H1 (cell line): Measurements from ENCODE around the gene ZNF211. TPM values are rescaled to one million over a fixed set of nuclear protein-coding genes. Genes with fewer than 3 reads are reported as not detected.

Experiments
- CTCF ChIA-PET: fragments of 300-600 bp; sonication (Branson Sonifier 250); formaldehyde crosslinking; loops from one replicate; lab custom pipeline; 2021; ENCODE audit not compliant: partially characterized antibody; lab: Charles Lee
- POLR2A ChIA-PET: fragments of 300-600 bp; sonication (Branson Sonifier 250); formaldehyde crosslinking; loops from one replicate; lab custom pipeline; 2021; ENCODE audit warnings: inconsistent platforms; ENCODE audit not compliant: partially characterized antibody; lab: Charles Lee
- DNase-seq, 2 experiments: peaks; one replicate each; pipeline versions ENCODE4 v3.0.0 to v3.0.0-alpha.2; 2010 to 2022; ENCODE audit warnings: low spot score in 2 of 2, low read depth in 1 of 2, mixed read lengths in 1 of 2
- FAIRE-seq: peaks from 2 replicates; lab custom pipeline; 2011; peaks lifted over from hg19 to GRCh38; lab: Jason Lieb, UNC
- H2AFZ ChIP-seq: 2 replicates; pipeline ENCODE4 v1.8.1; 2012; ENCODE audit warnings: low read length, inconsistent platforms
- H2AK5ac ChIP-seq: 2 replicates; pipeline ENCODE4 v1.6.1; 2013; ENCODE audit warnings: low read depth, low read length
- H2BK120ac ChIP-seq: replicated peaks from 2 replicates; pipeline ENCODE3; 2013; ENCODE audit warnings: low read depth, low read length, inconsistent platforms
- H2BK12ac ChIP-seq: 2 replicates; pipeline ENCODE4 v1.6.1; 2013; ENCODE audit warnings: low read depth, low read length
- H2BK15ac ChIP-seq: 2 replicates; pipeline ENCODE4 v1.6.1; 2013; ENCODE audit warnings: low read length
- H2BK20ac ChIP-seq: 2 replicates; pipeline ENCODE4 v1.6.1; 2013; ENCODE audit warnings: low read length
- H2BK5ac ChIP-seq: 2 replicates; pipeline ENCODE4 v1.6.1; 2013; ENCODE audit warnings: low read depth, low read length
- H3K14ac ChIP-seq: 2 replicates; pipeline ENCODE4 v1.6.1; 2013; ENCODE audit warnings: inconsistent platforms; ENCODE audit not compliant: insufficient read length
- H3K18ac ChIP-seq: 2 replicates; pipeline ENCODE4 v1.6.1; 2013; ENCODE audit warnings: low read length; ENCODE audit errors: extremely low read depth
- H3K23ac ChIP-seq: 2 replicates; pipeline ENCODE4 v1.6.1; 2013; ENCODE audit warnings: inconsistent platforms; ENCODE audit not compliant: insufficient read length
- H3K23me2 ChIP-seq: 2 replicates; pipeline ENCODE4 v1.6.1; 2013; ENCODE audit warnings: low read depth, low read length
- H3K27ac ChIP-seq: 2 replicates; pipeline ENCODE4 v1.6.1; 2011; ENCODE audit warnings: low read depth, low read length, inconsistent platforms
- H3K27me3 ChIP-seq, 4 experiments: replicated peaks in 1 of 4; 1 replicate in 1 of 4; 2 replicates in 3 of 4; pipeline versions ENCODE4 v1.6.1 to v1.8.1; 2011 to 2013; ENCODE audit warnings: low read length in 3 of 4, mild to moderate bottlenecking in 3 of 4, inconsistent platforms in 2 of 4, mixed read lengths in 2 of 4, moderate library complexity in 1 of 4; ENCODE audit not compliant: control insufficient read depth in 3 of 4, insufficient read depth in 3 of 4; ENCODE audit errors: extremely low read depth in 1 of 4
- H3K36me3 ChIP-seq, 4 experiments: 2 replicates each; pipeline versions ENCODE4 v1.6.1 to v1.8.1; 2011 to 2013; ENCODE audit warnings: mild to moderate bottlenecking in 4 of 4, low read length in 3 of 4, moderate library complexity in 2 of 4, control low read depth in 1 of 4, inconsistent platforms in 1 of 4; ENCODE audit not compliant: insufficient read depth in 4 of 4, control insufficient read depth in 2 of 4
- H3K4ac ChIP-seq: replicated peaks from 2 replicates; pipeline ENCODE3; 2013; ENCODE audit warnings: low read length, low read depth, mixed read lengths, inconsistent platforms; ENCODE audit not compliant: insufficient read length
- H3K4me1 ChIP-seq, 4 experiments: replicated peaks in 1 of 4; 1 replicate in 1 of 4; 2 replicates in 3 of 4; pipeline versions ENCODE4 v1.6.1 to v1.8.1; 2011 to 2013; ENCODE audit warnings: low read length in 3 of 4, inconsistent platforms in 2 of 4, mixed read lengths in 1 of 4; ENCODE audit not compliant: insufficient read depth in 4 of 4, control insufficient read depth in 3 of 4
- H3K4me2 ChIP-seq, 2 experiments: 2 replicates each; pipeline versions ENCODE4 v1.6.1 to v1.8.1; 2011 to 2013; ENCODE audit warnings: low read depth in 2 of 2, low read length in 2 of 2, control low read depth in 1 of 2, inconsistent platforms in 1 of 2, mild to moderate bottlenecking in 1 of 2; ENCODE audit not compliant: insufficient read depth in 1 of 2
- H3K4me3 ChIP-seq, 4 experiments: fragments of 200-600, 300-600 bp in 1 of 4; sonication (generic), shearing (Covaris generic), sonication (Bioruptor Twin) in 1 of 4; 2 replicates each; pipeline versions ENCODE4 v1.5.1 to v1.8.1; 2011 to 2016; ENCODE audit warnings: low read length in 4 of 4, low read depth in 3 of 4, control low read depth in 2 of 4, inconsistent platforms in 2 of 4, mild to moderate bottlenecking in 2 of 4, mixed read lengths in 1 of 4, moderate library complexity in 1 of 4; ENCODE audit not compliant: insufficient read depth in 2 of 4; ENCODE audit errors: extremely low read depth in 1 of 4
- H3K56ac ChIP-seq: replicated peaks from 2 replicates; pipeline ENCODE3; 2013; ENCODE audit warnings: low read depth, mild to moderate bottlenecking, mixed read lengths, low read length, inconsistent platforms; ENCODE audit not compliant: insufficient read length
- H3K79me1 ChIP-seq: 2 replicates; pipeline ENCODE4 v1.6.1; 2013; ENCODE audit warnings: low read depth, low read length, control low read depth
- H3K79me2 ChIP-seq, 2 experiments: 2 replicates each; pipeline versions ENCODE4 v1.6.1 to v1.8.1; 2012 to 2013; ENCODE audit warnings: low read length in 2 of 2, mild to moderate bottlenecking in 2 of 2, inconsistent platforms in 1 of 2; ENCODE audit not compliant: insufficient read depth in 2 of 2, control insufficient read depth in 1 of 2
- H3K9ac ChIP-seq, 4 experiments: replicated peaks in 1 of 4; 1 replicate in 1 of 4; 2 replicates in 3 of 4; pipeline versions ENCODE4 v1.6.1 to v1.8.1; 2011 to 2013; ENCODE audit warnings: low read depth in 3 of 4, low read length in 3 of 4, control low read depth in 2 of 4, mild to moderate bottlenecking in 2 of 4, moderate library complexity in 2 of 4, inconsistent platforms in 1 of 4; ENCODE audit errors: extremely low read depth in 1 of 4
- H3K9me3 ChIP-seq, 2 experiments: 2 replicates each; pipeline versions ENCODE4 v1.6.1 to v1.8.1; 2012 to 2013; ENCODE audit warnings: mild to moderate bottlenecking in 2 of 2, moderate library complexity in 2 of 2, control low read depth in 1 of 2, inconsistent platforms in 1 of 2, low read depth in 1 of 2, low read length in 1 of 2, mixed read lengths in 1 of 2; ENCODE audit not compliant: insufficient read depth in 2 of 2
- H4K20me1 ChIP-seq, 2 experiments: replicated peaks in 1 of 2; 2 replicates each; pipeline versions ENCODE3 to v1.8.1; 2011 to 2013; ENCODE audit warnings: inconsistent platforms in 2 of 2, low read length in 2 of 2, mild to moderate bottlenecking in 1 of 2; ENCODE audit not compliant: insufficient read depth in 2 of 2, control insufficient read depth in 1 of 2
- H4K5ac ChIP-seq: 2 replicates; pipeline ENCODE4 v1.6.1; 2013; ENCODE audit warnings: low read length, low read depth, mixed read lengths, inconsistent platforms; ENCODE audit not compliant: insufficient read length
- H4K8ac ChIP-seq: 2 replicates; pipeline ENCODE4 v1.8.0; 2013; ENCODE audit warnings: mild to moderate bottlenecking, moderate library complexity, low read length, inconsistent platforms; ENCODE audit not compliant: insufficient read depth; ENCODE audit errors: extremely low read depth
- H4K91ac ChIP-seq: replicated peaks from 2 replicates; pipeline ENCODE3; 2013; ENCODE audit warnings: low read length, mixed read lengths, inconsistent platforms; ENCODE audit not compliant: insufficient read length
- GTF2F1 ChIP-seq: IDR thresholded peaks from 2 replicates; pipeline ENCODE4 v1.6.1; 2012; ENCODE audit warnings: low read depth, low read length, improper control_type of control experiment, borderline replicate concordance
- JUN ChIP-seq: IDR thresholded peaks from 2 replicates; pipeline ENCODE4 v1.6.1; 2011; ENCODE audit warnings: low read depth, mild to moderate bottlenecking, improper control_type of control experiment, low read length
- WGBS, 2 experiments: shearing (Covaris generic) in 1 of 2; methylation state at CpG; one replicate each; pipeline versions ENCODE4 v1.1.6 to v1.1.7; 2013 to 2015; ENCODE audit warnings: low lambda C conversion rate in 2 of 2, mixed read lengths in 2 of 2, inconsistent platforms in 1 of 2, low coverage in 1 of 2, missing lambda C conversion rate in 1 of 2; ENCODE audit not compliant: insufficient replicate concordance in 2 of 2, insufficient coverage in 1 of 2, insufficient read length in 1 of 2; ENCODE audit errors: extremely low coverage in 1 of 2, missing lambda C conversion rate in 1 of 2; 5-methylcytosine and 5-hydroxymethylcytosine counted together
- polyA plus RNA-seq, 7 experiments: library from polyadenylated mRNA; depleted of rRNA in 3 of 7; stranded (reverse) in 5 of 7; unstranded in 2 of 7; fragments of >200 nt in 5 of 7; fragments of 200-250 nt in 2 of 7; gene quantifications; 1 replicate in 5 of 7; 2 replicates in 1 of 7; 4 replicates in 1 of 7; pipeline versions ENCODE4 v1.2.1 to v1.2.3, GENCODE V29; 2011 to 2013; ENCODE audit warnings: missing spikeins in 2 of 7, mixed read lengths in 2 of 7
- total RNA-seq: library from RNA; stranded (reverse); fragmentation: NEBNext Ultra II Directional; extraction: Animal tissue kit (Norgen Biotek cat#: 25700); gene quantifications from 2 replicates; pipeline ENCODE4 v1.2.1, GENCODE V29; 2021

Gene ZNF211
- total and polyA plus RNA-seq, 2 of the 8 experiments (the other 6 are each of a cell fraction or from before 2014, with no cell fraction given), result 7.5 to 15.7 TPM

GRCh38 chr19:57687363-57688010 is 54.5 kb downstream of the ZNF211 start:
- Histone ChIP-seq H3K4me3 (peak overlapping the region in 1 of 4 experiments; percentile 15; a peak in 1 of 8 replicates), H3K18ac (no peak overlapping the region), H3K56ac (no peak overlapping the region), H3K27me3 (no peaks in the 10 kb centered on the region), H3K23ac (no peak overlapping the region), H3K9ac (no peak overlapping the region), H2AK5ac (no peak overlapping the region), H3K14ac (no peak overlapping the region), H3K9me3 (peaks cover 57 to 63% of the 10 kb centered on the region in 2 experiments), H3K4me2 (no peak overlapping the region), H2BK15ac (no peak overlapping the region), H3K23me2 (no peaks in the 10 kb centered on the region; the same call in 1 of the 2 replicates), H3K4me1 (peaks cover 0 to 2% (median 0%) of the 10 kb centered on the region in 4 experiments; a peak in 1 of 7 replicates), H4K91ac (no peak overlapping the region), H2BK5ac (no peak overlapping the region), H4K5ac (no peak overlapping the region), H3K36me3 (peaks cover 28 to 77% (median 63%) of the 10 kb centered on the region in 4 experiments), H2BK120ac (no peak overlapping the region), H3K4ac (no peak overlapping the region), H3K79me1 (peaks cover 24% of the 10 kb centered on the region), H2AFZ (no peak overlapping the region), H4K8ac (no peak overlapping the region), H2BK12ac (no peak overlapping the region), H4K20me1 (peaks cover 0 to 1% of the 10 kb centered on the region in 2 experiments), H3K79me2 (peaks cover 56 to 97% of the 10 kb centered on the region in 2 experiments), H2BK20ac (no peak overlapping the region), H3K27ac (no peak overlapping the region)
- DNase-seq, result no peak
- TF ChIP-seq JUN (no peak), GTF2F1 (peak; percentile 50; the same call in 1 of the 2 replicates)
- no peak for FAIRE-seq
- POLR2A ChIA-PET, result interaction anchor here (1.0 to 1.2 kb wide), 2 partner anchors 9 to 22 kb away, joined by 3 to 4 read pairs; partner anchors contain the start of gene ZNF154
- CTCF ChIA-PET, result interaction anchor here (0.6 to 1.2 kb wide), 2 partner anchors 11 to 60 kb away, joined by 3 read pairs; no protein-coding TSS in a partner anchor
- WGBS, 2 experiments, result 90% methylated on average over 12 of the region's 12 CpGs; no CpG with 5 or more reads in 1 of the 2 experiments
